Smooth muscle cell (in vitro differentiated cells): ENCODE data around the gene RBM8A. TPM values are rescaled to one million over a fixed set of nuclear protein-coding genes. Genes with fewer than 3 reads are reported as not detected.

ENCODE experiments used
- DNase-seq: peaks from one replicate; lab custom pipeline; 2025; ENCODE audit not compliant: unreplicated experiment; lab: John Stamatoyannopoulos, UW
- H2AFZ ChIP-seq: fragments of 200-600 bp; sonication (generic); 2 replicates; pipeline ENCODE4 v1.6.0; 2016; ENCODE audit warnings: antibody characterized with exemption, low read depth, mild to moderate bottlenecking
- H3F3A ChIP-seq: fragments of 200-600 bp; sonication (generic); 2 replicates; pipeline ENCODE4 v1.6.0; 2017; ENCODE audit warnings: antibody characterized with exemption, low read depth
- H3K27ac ChIP-seq: fragments of 200-600 bp; sonication (generic); 2 replicates; pipeline ENCODE4 v1.5.1; 2016; ENCODE audit warnings: low read depth, mild to moderate bottlenecking
- H3K27me3 ChIP-seq: fragments of 200-600 bp; sonication (generic); 2 replicates; pipeline ENCODE4 v1.6.1; 2016; ENCODE audit warnings: low read depth, mild to moderate bottlenecking
- H3K36me3 ChIP-seq: fragments of 200-600 bp; sonication (generic); 2 replicates; pipeline ENCODE4 v1.5.1; 2016; ENCODE audit warnings: low read depth
- H3K4me1 ChIP-seq: fragments of 200-600 bp; sonication (generic); 2 replicates; pipeline ENCODE4 v1.5.1; 2016; ENCODE audit warnings: low read depth
- H3K4me2 ChIP-seq: fragments of 200-600 bp; sonication (generic); 2 replicates; pipeline ENCODE4 v1.6.0; 2016; ENCODE audit warnings: mild to moderate bottlenecking
- H3K4me3 ChIP-seq: fragments of 200-600 bp; sonication (generic); 2 replicates; pipeline ENCODE4 v1.5.1; 2016; ENCODE audit warnings: mild to moderate bottlenecking
- H3K79me2 ChIP-seq: fragments of 200-600 bp; sonication (generic); 2 replicates; pipeline ENCODE4 v1.6.0; 2016; ENCODE audit warnings: low read depth, mild to moderate bottlenecking
- H3K9ac ChIP-seq: fragments of 200-600 bp; sonication (generic); 2 replicates; pipeline ENCODE4 v1.6.0; 2016; ENCODE audit warnings: low read depth
- H3K9me3 ChIP-seq: fragments of 200-600 bp; sonication (generic); replicated peaks from 2 replicates; pipeline ENCODE4 v1.5.1; 2016; ENCODE audit warnings: low read depth
- H4K20me1 ChIP-seq: fragments of 200-600 bp; sonication (generic); 2 replicates; pipeline ENCODE4 v1.6.0; 2016; ENCODE audit warnings: low read depth
- CTCF ChIP-seq: fragments of 200-600 bp; sonication (generic); IDR thresholded peaks from 2 replicates; pipeline ENCODE4 v1.5.1; 2017; ENCODE audit warnings: borderline replicate concordance, mild to moderate bottlenecking, antibody characterized with exemption; ENCODE audit not compliant: insufficient read depth, poor library complexity, severe bottlenecking
- WGBS: methylation state at CpG from one replicate; pipeline ENCODE4 v1.1.7; 2016; ENCODE audit warnings: low lambda C conversion rate; 5-methylcytosine and 5-hydroxymethylcytosine counted together
- polyA plus RNA-seq: library from polyadenylated mRNA; unstranded; fragments of >200 nt; fragmentation: Nextera tagmentation; extraction: Ambion mirVana; gene quantifications from 2 replicates; pipeline ENCODE4 v1.2.1, GENCODE V29; 2016
- total RNA-seq: library from RNA; depleted of rRNA; stranded (reverse); fragments of >200 nt; gene quantifications from 2 replicates; pipeline ENCODE4 v1.2.3, GENCODE V29; 2014

Gene RBM8A
- total and polyA plus RNA-seq, 2 experiments from 2014 or later = 143 to 195 TPM

DNA sequence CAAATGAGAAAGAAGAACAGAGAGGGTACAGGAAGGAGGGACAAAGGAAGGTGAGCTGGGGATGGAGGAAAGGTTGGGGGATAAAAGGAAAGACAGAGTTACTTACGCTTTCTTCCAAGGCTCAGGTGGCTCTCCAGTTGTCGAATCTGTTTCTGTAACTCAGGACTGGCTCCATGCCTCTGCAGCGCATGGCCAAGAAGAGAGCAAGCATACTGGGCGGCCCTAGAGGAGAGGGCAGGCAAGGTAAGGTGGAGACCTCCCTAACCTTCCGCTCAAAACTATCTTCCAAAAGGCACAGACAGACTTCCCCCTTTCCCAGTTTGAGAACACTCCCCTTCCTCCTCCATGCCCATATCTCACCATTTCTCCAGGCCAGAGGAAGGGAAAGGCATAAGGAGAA lies 9.7 kb downstream of the RBM8A start:
- WGBS = 84% methylated on average over 5 of the region's 5 CpGs
- no peaks in the 10 kb centered on the region for H3K27me3 ChIP-seq

GRCh38 chr1:145916745-145917144 lies 10.5 kb downstream of the RBM8A start:
- Histone ChIP-seq H3K4me1 (peaks cover 15% of the 10 kb centered on the region), H4K20me1 (no peaks in the 10 kb centered on the region), H2AFZ (no peak overlapping the region), H3K9ac (no peak overlapping the region), H3K27ac (no peak overlapping the region), H3K79me2 (no peaks in the 10 kb centered on the region), H3K27me3 (no peaks in the 10 kb centered on the region), H3F3A (no peaks in the 10 kb centered on the region), H3K4me3 (no peak overlapping the region), H3K36me3 (no peaks in the 10 kb centered on the region), H3K9me3 (no peaks in the 10 kb centered on the region), H3K4me2 (no peak overlapping the region)
- no peak for DNase-seq
- TF ChIP-seq CTCF = no peak
- WGBS = 80% methylated on average over 5 of the region's 5 CpGs

More for the DNA sequence above, 9.7 kb downstream of the RBM8A start:
- no peaks in the 10 kb centered on the region for H3K36me3 ChIP-seq
- TF ChIP-seq CTCF = no peak
- peak overlapping the region; percentile 82 for H3K9ac ChIP-seq
- H2AFZ ChIP-seq = peak overlapping the region; percentile 93
- H3K4me2 ChIP-seq = peak overlapping the region; percentile 89
- peaks cover 15% of the 10 kb centered on the region for H3K4me1 ChIP-seq
- H3F3A ChIP-seq = no peaks in the 10 kb centered on the region
- H3K27ac ChIP-seq = no peak overlapping the region
- peak overlapping the region; percentile 78 for H3K4me3 ChIP-seq
- DNase-seq = no peak
- H4K20me1 ChIP-seq = no peaks in the 10 kb centered on the region
- H3K9me3 ChIP-seq = no peaks in the 10 kb centered on the region
- no peaks in the 10 kb centered on the region for H3K79me2 ChIP-seq

GRCh38 chr1:145912128-145912641 lies 15.1 kb downstream of the RBM8A start:
- Histone ChIP-seq H3K27me3 (no peaks in the 10 kb centered on the region), H4K20me1 (no peaks in the 10 kb centered on the region), H3F3A (no peaks in the 10 kb centered on the region), H2AFZ (no peak overlapping the region), H3K9me3 (no peaks in the 10 kb centered on the region), H3K4me1 (peaks cover 4% of the 10 kb centered on the region), H3K9ac (no peak overlapping the region), H3K79me2 (no peaks in the 10 kb centered on the region), H3K4me3 (no peak overlapping the region), H3K4me2 (no peak overlapping the region), H3K27ac (no peak overlapping the region), H3K36me3 (peaks cover 5% of the 10 kb centered on the region)
- TF ChIP-seq CTCF = no peak
- 89% methylated on average over 11 of the region's 11 CpGs for WGBS
- DNase-seq = no peak

- DNase-seq = no peak
- Histone ChIP-seq H3F3A (no peaks in the 10 kb centered on the region), H3K4me2 (no peak overlapping the region), H3K9me3 (no peaks in the 10 kb centered on the region), H3K27me3 (no peaks in the 10 kb centered on the region), H3K27ac (no peak overlapping the region), H3K9ac (no peak overlapping the region), H4K20me1 (no peaks in the 10 kb centered on the region), H3K4me3 (no peak overlapping the region), H3K36me3 (peaks cover 5% of the 10 kb centered on the region), H2AFZ (no peak overlapping the region), H3K79me2 (no peaks in the 10 kb centered on the region), H3K4me1 (peaks cover 4% of the 10 kb centered on the region)
- WGBS = 79% methylated on average over 1 of the region's 1 CpG
- no peak for TF ChIP-seq CTCF
These were observed 18.6 kb downstream of the RBM8A start for GRCh38 chr1:145908653-145909052.
